Naive B cell (primary cell): ENCODE data around the gene ORC4. TPM values are rescaled to one million over a fixed set of nuclear protein-coding genes. Genes with fewer than 3 reads are reported as not detected.
"Not testable (repeated sequence)": the region's sequence is repeated elsewhere in the genome, so short reads cannot be mapped to it uniquely, and the experiment has no call there.

ENCODE experiments used
- ATAC-seq, 2 donors: fragments of 150-1000 bp; cut with Tn5 transposase; 2 replicates each; pipeline ENCODE4 v1.10.0; 2021; ENCODE audit warnings: low read depth in 2 of 2, mild to moderate bottlenecking in 2 of 2, moderate library complexity in 2 of 2
- DNase-seq: peaks from one replicate; pipeline ENCODE4 v3.0.0; 2022
- H3K27ac Mint-ChIP-seq, 6 donors: one replicate each; pipeline ENCODE4 v1.8.0; 2020 to 2022; ENCODE audit warnings: mild to moderate bottlenecking in 6 of 6, mixed read lengths in 6 of 6, moderate library complexity in 5 of 6, inconsistent platforms in 2 of 6
- H3K27me3 Mint-ChIP-seq, 3 donors: one replicate each; pipeline ENCODE4 v1.8.0; 2021 to 2022; ENCODE audit warnings: mixed read lengths in 3 of 3, mild to moderate bottlenecking in 1 of 3
- H3K36me3 Mint-ChIP-seq, 2 donors: one replicate each; pipeline ENCODE4 v1.8.0; 2020 to 2022; ENCODE audit warnings: mixed read lengths in 2 of 2, inconsistent platforms in 1 of 2, mild to moderate bottlenecking in 1 of 2
- H3K4me1 Mint-ChIP-seq, 3 donors: one replicate each; pipeline ENCODE4 v1.8.0; 2020 to 2022; ENCODE audit warnings: mixed read lengths in 3 of 3, inconsistent platforms in 1 of 3, mild to moderate bottlenecking in 1 of 3, moderate library complexity in 1 of 3
- H3K4me3 Mint-ChIP-seq, 8 donors: one replicate each; pipeline ENCODE4 v1.8.0; 2020 to 2022; ENCODE audit warnings: mild to moderate bottlenecking in 8 of 8, mixed read lengths in 8 of 8, moderate library complexity in 8 of 8, inconsistent platforms in 2 of 8
- H3K9me3 Mint-ChIP-seq, 7 donors: one replicate each; pipeline ENCODE4 v1.8.0; 2020 to 2022; ENCODE audit warnings: mixed read lengths in 7 of 7, mild to moderate bottlenecking in 5 of 7, inconsistent platforms in 2 of 7, moderate library complexity in 1 of 7
- polyA plus RNA-seq, 6 donors: library from polyadenylated mRNA; unstranded; fragments of 300-500 nt; fragmentation: Illumina TruSeq; gene quantifications; one replicate each; pipeline ENCODE4 v1.2.3, GENCODE V29; 2021; ENCODE audit warnings: low read depth in 6 of 6

Gene ORC4
- polyA plus RNA-seq, 6 donors from 2014 or later = 19.2 to 60.0 (median 46.6) TPM

DNA sequence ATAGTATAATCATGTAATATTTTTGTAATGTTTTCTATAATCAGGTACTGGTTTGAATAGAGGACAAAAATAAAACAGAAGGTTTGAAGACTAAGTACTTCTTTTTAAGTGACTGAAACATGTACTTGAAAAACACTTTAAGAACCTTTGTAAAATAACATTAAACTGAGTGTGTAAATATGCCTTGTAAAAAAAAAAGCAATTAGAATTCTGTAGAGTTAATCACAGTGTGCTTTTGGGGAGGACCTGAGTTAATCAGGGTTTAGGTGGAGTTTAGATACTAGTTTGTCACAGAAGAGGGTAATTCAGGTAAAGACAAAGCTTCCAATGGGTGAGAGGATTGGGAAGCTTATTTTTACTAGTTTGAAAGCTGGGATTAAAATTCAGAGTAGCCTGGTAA lies 10.6 kb upstream of the ORC4 start:
- DNase-seq (no peak), ATAC-seq (no peak)
- Mint-ChIP-seq H3K4me1 (peaks cover 3 to 17% (median 4%) of the 10 kb centered on the region in 3 donors), H3K27ac (no peak overlapping the region), H3K9me3 (no peaks in the 10 kb centered on the region), H3K4me3 (no peak overlapping the region), H3K27me3 (no peaks in the 10 kb centered on the region), H3K36me3 (no peaks in the 10 kb centered on the region)

DNA sequence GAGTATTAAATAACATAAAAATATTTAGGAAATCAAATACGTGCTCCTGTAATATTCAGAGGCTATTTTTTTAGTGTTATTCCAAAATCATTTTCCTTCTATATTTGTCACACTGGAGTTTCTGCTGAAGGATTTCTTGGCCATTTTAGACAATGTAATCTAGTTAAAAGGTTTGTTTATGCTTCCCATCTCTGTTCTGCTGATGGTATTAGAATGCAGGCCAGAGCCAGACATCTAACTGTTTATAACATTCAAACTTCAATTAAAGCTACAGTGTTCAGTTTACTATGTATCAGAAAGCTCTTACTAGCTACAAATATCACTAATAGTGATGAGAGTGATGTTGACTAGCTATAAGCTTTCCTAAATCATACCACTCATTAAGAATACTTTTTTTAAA lies 8.2 kb upstream of the ORC4 start:
- Mint-ChIP-seq H3K9me3 (no peaks in the 10 kb centered on the region), H3K27ac (no peak overlapping the region), H3K4me1 (peaks cover 8 to 24% (median 11%) of the 10 kb centered on the region in 3 donors), H3K4me3 (no peak overlapping the region), H3K36me3 (no peaks in the 10 kb centered on the region), H3K27me3 (no peaks in the 10 kb centered on the region)
- ATAC-seq (no peak), DNase-seq (no peak)

DNA sequence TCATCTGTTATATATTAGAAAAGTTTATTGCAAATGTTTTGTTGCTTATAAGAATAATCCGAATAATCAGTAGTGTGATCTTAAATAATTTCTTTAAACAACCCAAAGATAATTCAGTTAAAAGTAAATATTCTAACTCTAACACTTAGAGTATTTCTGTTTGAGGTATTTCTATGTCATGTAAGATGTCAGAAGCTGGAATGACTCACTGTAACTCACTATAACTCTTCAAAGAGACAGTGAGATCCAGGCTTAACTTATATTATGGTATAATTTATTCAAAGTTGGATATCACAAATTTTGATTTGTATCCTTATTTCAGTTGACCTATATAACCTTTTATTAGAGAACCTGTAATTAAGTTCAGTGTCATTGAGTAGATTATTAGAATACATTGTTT lies 7.3 kb upstream of the ORC4 start:
- DNase-seq (no peak), ATAC-seq (no peak)
- Mint-ChIP-seq H3K36me3 (no peaks in the 10 kb centered on the region), H3K4me3 (no peak overlapping the region), H3K9me3 (no peaks in the 10 kb centered on the region), H3K27ac (no peak overlapping the region), H3K4me1 (peaks cover 13 to 26% (median 17%) of the 10 kb centered on the region in 3 donors), H3K27me3 (no peaks in the 10 kb centered on the region)

DNA sequence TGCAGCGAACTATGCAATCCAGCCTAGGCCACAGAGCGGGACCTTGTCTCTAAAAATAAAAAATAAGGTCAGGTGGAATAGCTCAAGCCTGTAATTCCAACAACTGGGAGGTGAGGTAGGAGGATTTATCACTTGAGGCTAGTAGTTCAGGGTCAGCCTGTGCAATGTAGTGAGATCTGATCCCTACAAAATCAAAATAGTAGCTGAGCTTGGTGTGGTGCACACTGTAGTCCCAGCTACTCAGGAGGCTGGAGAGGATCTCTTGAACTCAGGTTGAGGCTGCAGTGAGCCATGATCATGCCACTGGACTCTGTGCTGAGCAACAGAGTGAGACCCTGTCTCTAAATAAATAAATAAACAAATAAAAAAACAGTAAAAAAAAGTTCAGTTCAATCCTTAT lies 6.0 kb upstream of the ORC4 start:
- no peaks in the 10 kb centered on the region for H3K36me3 Mint-ChIP-seq
- DNase-seq (no peak), ATAC-seq (no peak)
- no peaks in the 10 kb centered on the region for H3K9me3 Mint-ChIP-seq
- no peak overlapping the region for H3K27ac Mint-ChIP-seq
- no peak overlapping the region for H3K4me3 Mint-ChIP-seq
- H3K27me3 Mint-ChIP-seq = no peaks in the 10 kb centered on the region
- peaks cover 12 to 30% (median 24%) of the 10 kb centered on the region in 3 donors for H3K4me1 Mint-ChIP-seq

DNA sequence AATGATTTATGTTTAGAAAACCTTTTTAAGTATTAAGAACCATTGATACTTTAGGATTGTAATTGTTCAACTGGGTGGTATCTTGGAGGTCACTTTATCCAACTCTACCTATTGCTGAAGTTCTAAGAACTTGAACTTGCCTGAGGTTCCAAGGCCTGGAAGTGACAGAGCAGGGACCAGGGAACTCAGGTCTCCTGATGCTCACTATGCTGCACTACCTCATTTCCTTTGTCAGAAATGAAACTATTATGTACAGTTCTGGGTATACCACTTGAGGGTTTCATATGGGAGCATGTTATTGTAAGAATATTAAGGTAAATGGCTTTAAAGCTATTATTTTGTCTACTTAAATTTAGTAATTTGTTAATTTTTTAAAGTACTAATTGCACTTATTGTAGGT lies 3.3 kb upstream of the ORC4 start:
- H3K36me3 Mint-ChIP-seq = peaks cover 0 to 4% of the 10 kb centered on the region in 2 donors
- DNase-seq (no peak), ATAC-seq (no peak)
- H3K4me3 Mint-ChIP-seq = peak overlapping the region in 3 of 8 donors; percentile 30 to 94 (median 45)
- H3K27me3 Mint-ChIP-seq = no peaks in the 10 kb centered on the region
- peak overlapping the region in 2 of 6 donors; percentile 24 to 39 for H3K27ac Mint-ChIP-seq
- H3K9me3 Mint-ChIP-seq = no peaks in the 10 kb centered on the region
- peaks cover 24 to 50% (median 40%) of the 10 kb centered on the region in 3 donors for H3K4me1 Mint-ChIP-seq

DNA sequence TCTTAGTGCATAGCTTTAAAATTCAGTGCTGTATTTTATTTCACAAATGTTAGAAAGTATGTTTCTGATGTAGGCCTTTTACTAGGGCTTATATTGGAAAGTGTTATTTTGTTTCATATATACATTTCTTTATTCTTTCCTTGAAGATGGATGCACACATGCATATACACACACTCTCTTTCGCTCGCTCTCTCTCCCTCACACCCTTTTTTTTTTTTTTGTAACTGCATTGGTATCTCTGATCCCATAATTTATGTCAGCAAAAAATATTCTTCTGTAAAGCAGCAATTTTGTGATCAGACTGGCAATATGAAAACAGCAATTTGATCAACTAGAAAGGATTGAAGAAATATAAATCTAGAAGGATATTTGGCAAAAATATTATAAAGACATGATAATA lies 2.3 kb upstream of the ORC4 start:
- no peak for DNase-seq
- Mint-ChIP-seq H3K27ac (peak overlapping the region in 3 of 6 donors; percentile 50 to 76 (median 63)), H3K4me3 (peak overlapping the region; percentile 16 to 99 (median 68)), H3K9me3 (no peaks in the 10 kb centered on the region), H3K4me1 (peaks cover 29 to 58% (median 50%) of the 10 kb centered on the region in 3 donors), H3K27me3 (no peaks in the 10 kb centered on the region), H3K36me3 (peaks cover 0 to 4% of the 10 kb centered on the region in 2 donors)
- no peak for ATAC-seq

DNA sequence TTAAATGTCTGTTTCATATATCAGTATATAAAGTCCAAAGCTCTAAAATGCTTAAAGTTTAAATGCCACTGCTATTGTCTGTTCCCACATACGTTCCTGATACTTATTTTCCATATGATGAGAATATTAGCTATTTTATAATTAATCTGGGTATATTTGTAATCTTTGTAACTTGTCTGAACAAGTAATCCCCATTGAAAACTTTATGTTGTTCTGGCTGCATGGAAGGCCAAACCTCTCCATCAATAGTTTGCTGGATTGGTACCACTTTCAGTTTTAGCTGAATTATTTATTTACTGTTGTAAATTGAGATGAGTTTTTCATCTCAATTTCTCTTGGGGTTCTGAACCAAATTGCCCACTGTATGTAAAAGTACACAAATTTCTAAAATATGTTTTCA lies 1.8 kb upstream of the ORC4 start:
- no peaks in the 10 kb centered on the region for H3K9me3 Mint-ChIP-seq
- DNase-seq (no peak), ATAC-seq (no peak)
- peaks cover 32 to 60% (median 53%) of the 10 kb centered on the region in 3 donors for H3K4me1 Mint-ChIP-seq
- no peaks in the 10 kb centered on the region for H3K27me3 Mint-ChIP-seq
- H3K4me3 Mint-ChIP-seq = peak overlapping the region; percentile 94 to 99 (median 96)
- H3K27ac Mint-ChIP-seq = peak overlapping the region in 5 of 6 donors; percentile 44 to 99 (median 97)
- H3K36me3 Mint-ChIP-seq = peaks cover 0 to 4% of the 10 kb centered on the region in 2 donors

DNA sequence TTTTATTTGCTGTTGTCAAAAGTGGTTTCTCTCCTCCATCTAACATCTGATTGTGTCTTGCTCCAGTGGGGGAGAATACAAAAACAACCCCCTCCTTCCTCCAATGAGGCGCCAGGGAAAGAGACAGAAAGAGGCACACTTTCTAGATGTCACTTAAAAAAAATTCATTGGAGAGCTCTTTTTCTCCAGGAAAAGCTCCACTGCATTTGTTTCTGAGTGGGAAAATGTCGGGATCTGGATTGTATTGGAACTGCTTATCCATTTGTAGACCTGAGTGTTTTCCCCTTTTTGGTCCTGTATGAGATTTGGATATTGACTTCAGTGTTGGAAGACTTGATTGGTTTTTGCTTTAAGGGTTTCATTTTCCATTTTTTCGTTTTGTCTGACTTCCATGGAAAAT lies 1.3 kb upstream of the ORC4 start:
- Mint-ChIP-seq H3K4me3 (peak overlapping the region; percentile 94 to 99 (median 96)), H3K27me3 (no peaks in the 10 kb centered on the region), H3K27ac (peak overlapping the region; percentile 92 to 99 (median 96)), H3K36me3 (peaks cover 0 to 4% of the 10 kb centered on the region in 2 donors), H3K4me1 (peaks cover 32 to 62% (median 54%) of the 10 kb centered on the region in 3 donors), H3K9me3 (no peaks in the 10 kb centered on the region)
- DNase-seq = no peak
- no peak for ATAC-seq

DNA sequence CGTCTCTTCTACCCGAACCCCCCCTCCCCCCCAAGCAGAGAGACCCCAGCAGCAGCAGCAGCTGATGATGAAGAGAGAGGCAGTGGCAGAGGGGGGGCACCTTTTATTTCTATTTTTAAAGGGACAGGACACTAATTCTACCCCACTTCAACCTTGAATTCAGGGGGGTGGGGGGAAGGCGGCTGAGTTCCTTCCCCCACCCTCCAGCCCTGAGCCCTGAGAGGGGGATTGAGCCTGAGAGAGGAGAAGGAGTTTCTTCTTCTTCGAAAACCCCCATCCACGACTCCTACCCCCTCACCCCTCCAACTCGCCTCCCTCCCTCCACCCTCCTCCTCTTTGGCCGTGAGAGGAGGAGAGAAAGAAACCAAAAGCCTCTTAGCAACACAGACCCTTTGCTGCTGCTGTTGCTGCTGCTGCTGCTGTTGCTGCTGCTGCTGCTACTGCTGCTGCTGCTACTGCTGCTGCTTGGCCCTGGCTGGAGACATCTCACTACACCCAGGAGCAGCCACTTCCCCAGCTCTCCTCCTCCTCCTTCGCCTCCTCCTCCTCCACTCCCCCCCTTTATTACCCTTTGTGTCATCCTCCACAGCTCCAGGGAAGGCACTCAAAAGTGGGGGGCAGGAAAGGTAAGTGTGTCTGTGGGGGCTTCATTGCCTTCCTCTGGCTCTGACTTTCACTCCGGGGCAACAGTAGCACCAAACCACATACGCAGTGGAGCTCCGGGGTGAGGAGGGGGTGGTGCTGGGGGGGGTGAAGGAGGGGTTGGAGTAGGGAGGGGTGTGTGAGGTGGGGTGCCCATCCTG lies 723 bp upstream of the ORC4 start, which contains the start of gene MBD5:
TSS of gene MBD5 (plus strand) at position 33 of the 803 bp plus-strand sequence.
- ATAC-seq = peak; percentile 59 to 60
- Mint-ChIP-seq H3K36me3 (peaks cover 0 to 4% of the 10 kb centered on the region in 2 donors), H3K27ac (peak within 1 kb of the TSS; percentile 92 to 99 (median 96)), H3K9me3 (no peaks in the 10 kb centered on the region), H3K27me3 (no peaks in the 10 kb centered on the region), H3K4me1 (peaks cover 39 to 63% (median 59%) of the 10 kb centered on the region in 3 donors), H3K4me3 (peak within 1 kb of the TSS; percentile 94 to 99 (median 96))
- no peak for DNase-seq

DNA sequence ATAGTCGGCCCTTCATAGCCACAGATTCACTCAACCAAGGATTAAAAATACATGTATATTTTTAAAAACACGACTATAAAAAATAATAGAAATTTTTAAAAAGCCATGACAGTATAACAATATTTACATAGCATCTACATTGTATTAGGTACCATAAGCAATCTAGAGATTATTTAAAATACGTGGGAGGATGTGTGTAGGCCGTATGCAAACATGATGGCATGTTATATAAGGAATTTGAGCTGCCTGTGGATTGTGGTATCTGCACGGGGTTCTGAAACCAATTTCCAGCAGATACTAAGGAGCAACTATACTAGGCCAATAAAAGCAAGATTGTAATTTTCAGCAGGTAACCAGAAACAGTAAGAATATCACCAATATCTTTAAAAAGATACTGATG lies 5.9 kb downstream of the ORC4 start:
- H3K4me3 Mint-ChIP-seq = peak overlapping the region in 1 of 8 donors; percentile 12
- no peaks in the 10 kb centered on the region for H3K27me3 Mint-ChIP-seq
- peaks cover 0 to 4% (median 0%) of the 10 kb centered on the region in 7 donors for H3K9me3 Mint-ChIP-seq
- H3K4me1 Mint-ChIP-seq = peaks cover 44 to 64% (median 59%) of the 10 kb centered on the region in 3 donors
- no peak overlapping the region for H3K27ac Mint-ChIP-seq
- DNase-seq (no peak), ATAC-seq (no peak)
- peaks cover 0 to 9% of the 10 kb centered on the region in 2 donors for H3K36me3 Mint-ChIP-seq

DNA sequence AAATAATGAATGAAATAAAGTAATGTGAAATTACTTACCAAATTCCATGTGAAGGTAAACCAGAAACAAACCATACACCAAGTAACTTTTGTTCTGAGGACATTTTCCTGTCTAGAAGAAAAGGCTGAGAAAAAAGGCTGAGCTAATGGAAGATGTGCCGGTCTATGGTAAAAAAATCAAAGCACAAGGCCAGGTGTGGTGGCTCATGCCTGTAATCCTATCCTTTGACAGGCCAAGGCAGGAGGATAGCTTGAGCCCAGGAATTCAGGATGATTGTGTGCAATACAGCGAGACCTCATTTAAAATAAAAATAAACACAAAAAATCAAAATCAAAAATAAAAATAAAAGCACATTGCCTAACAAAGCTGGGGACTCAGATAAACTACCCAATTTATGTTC lies 6.7 kb downstream of the ORC4 start:
- peak overlapping the region in 1 of 8 donors; percentile 31 for H3K4me3 Mint-ChIP-seq
- no peaks in the 10 kb centered on the region for H3K27me3 Mint-ChIP-seq
- peaks cover 47 to 58% (median 56%) of the 10 kb centered on the region in 3 donors for H3K4me1 Mint-ChIP-seq
- no peak for DNase-seq
- H3K27ac Mint-ChIP-seq = peak overlapping the region in 1 of 6 donors; percentile 87
- no peak for ATAC-seq
- H3K9me3 Mint-ChIP-seq = peaks cover 0 to 7% (median 0%) of the 10 kb centered on the region in 7 donors
- H3K36me3 Mint-ChIP-seq = peaks cover 0 to 9% of the 10 kb centered on the region in 2 donors

DNA sequence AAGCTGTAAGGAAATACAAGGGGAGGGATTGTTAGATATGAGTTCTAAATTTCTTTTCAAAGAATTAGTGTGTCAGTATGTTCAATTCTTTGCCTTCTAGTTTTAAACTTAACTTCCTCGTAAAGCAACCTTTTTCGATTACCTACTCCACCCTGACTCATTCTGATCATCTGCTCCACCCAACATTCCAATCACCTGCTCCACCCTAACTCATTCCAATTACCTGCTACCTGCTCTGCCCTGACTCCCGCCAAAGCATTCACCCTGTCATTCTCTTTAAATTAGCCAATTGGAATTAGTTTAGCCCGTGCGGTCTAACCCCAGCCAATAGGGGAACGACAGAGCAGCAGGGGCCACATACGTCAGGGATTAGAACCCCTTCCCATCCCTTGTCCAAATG lies 12.1 kb downstream of the ORC4 start:
- peaks cover 8 to 19% of the 10 kb centered on the region in 2 donors for H3K36me3 Mint-ChIP-seq
- H3K9me3 Mint-ChIP-seq = peaks cover 0 to 10% (median 3%) of the 10 kb centered on the region in 7 donors
- peak overlapping the region in 3 of 6 donors; percentile 21 to 79 (median 54) for H3K27ac Mint-ChIP-seq
- peak overlapping the region in 1 of 8 donors; percentile 24 for H3K4me3 Mint-ChIP-seq
- not testable (repeated sequence) for ATAC-seq, H3K27me3 Mint-ChIP-seq, DNase-seq
- H3K4me1 Mint-ChIP-seq = peaks cover 40 to 66% (median 54%) of the 10 kb centered on the region in 3 donors

DNA sequence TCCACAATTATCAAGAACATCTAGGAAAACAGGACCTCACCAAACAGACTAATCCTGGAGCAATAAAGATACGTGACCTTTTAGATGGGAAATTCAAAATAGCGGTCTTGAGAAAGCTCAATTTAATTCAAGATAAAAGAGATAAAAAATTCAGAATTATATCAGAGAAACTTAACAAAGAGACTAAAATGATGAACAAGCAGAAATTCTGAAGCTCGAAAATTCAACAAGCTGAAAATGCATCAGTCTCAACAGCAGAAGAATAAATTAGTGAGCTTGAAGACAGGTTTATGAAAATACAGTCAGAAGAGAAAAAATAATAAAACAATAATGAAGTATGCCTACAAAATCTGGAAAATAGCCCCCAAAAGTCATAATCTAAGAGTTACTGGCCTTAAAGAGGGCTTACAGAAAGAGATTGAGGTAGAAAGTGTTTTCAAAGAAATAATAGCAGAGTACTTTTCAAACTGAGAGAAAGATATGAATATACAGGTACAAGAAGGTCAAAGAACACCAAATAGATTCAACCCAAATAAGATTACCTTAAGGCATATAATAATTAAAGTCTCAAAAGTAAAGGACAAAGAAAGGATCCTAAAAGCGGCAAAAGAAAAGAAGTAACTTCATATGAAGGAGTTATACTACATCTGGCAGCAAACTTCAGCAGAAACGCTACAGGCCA lies 13.2 kb downstream of the ORC4 start:
- H3K27ac Mint-ChIP-seq = peak overlapping the region in 1 of 6 donors; percentile 3
- no peaks in the 10 kb centered on the region for H3K27me3 Mint-ChIP-seq
- H3K4me1 Mint-ChIP-seq = peaks cover 36 to 63% (median 55%) of the 10 kb centered on the region in 3 donors
- DNase-seq (no peak), ATAC-seq (no peak)
- H3K36me3 Mint-ChIP-seq = peaks cover 13 to 28% of the 10 kb centered on the region in 2 donors
- H3K9me3 Mint-ChIP-seq = peaks cover 2 to 19% (median 13%) of the 10 kb centered on the region in 7 donors
- H3K4me3 Mint-ChIP-seq = peak overlapping the region in 1 of 8 donors; percentile 25
